ENCODE data around the gene GREB1.

The GREB1 gene

DNA sequence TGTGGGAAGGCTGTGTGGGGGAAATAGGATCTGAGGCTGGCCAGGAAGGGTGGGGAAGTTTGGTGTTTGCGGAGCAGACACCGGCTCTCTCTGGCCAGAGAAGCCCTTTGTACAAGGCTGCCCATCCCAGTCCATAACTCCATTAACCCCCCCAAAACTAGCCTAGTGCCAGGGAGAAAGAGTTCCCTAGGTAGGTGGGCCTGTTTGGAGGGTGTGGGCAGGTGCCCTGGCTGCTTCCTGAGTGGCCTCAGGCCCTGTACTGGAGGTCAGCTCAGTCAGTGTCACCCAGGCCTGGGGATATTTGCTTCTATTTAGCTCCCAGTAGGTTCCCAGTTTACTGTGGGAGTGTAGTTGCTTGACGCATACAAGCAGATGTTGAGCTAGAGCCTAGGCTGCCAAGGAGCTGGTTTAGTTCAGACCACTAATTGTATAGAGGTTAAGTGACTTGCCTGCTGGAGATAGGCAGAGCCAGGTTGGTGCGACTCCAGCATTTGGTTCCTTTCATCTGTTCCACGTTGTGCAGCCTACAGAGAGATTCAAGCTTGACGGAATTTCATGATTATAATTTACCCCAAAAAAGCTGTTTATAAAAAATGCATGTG, 2.9 kb upstream of the GREB1 start (continued):
- no peak for TF ChIP-seq ZNF121 (tag by site-specific recombination; IDR thresholded peaks at IDR 0.05)
- TF ChIP-seq WT1 (tag by site-specific recombination; IDR thresholded peaks at IDR 0.05), result no peak
- TF ChIP-seq, protein P1, sequence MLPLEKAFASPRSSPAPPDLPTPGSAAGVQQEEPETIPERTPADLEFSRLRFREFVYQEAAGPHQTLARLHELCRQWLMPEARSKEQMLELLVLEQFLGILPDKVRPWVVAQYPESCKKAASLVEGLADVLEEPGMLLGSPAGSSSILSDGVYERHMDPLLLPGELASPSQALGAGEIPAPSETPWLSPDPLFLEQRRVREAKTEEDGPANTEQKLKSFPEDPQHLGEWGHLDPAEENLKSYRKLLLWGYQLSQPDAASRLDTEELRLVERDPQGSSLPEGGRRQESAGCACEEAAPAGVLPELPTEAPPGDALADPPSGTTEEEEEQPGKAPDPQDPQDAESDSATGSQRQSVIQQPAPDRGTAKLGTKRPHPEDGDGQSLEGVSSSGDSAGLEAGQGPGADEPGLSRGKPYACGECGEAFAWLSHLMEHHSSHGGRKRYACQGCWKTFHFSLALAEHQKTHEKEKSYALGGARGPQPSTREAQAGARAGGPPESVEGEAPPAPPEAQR (tag by site-specific recombination; IDR thresholded peaks at IDR 0.05), result no peak
- no peak for TF ChIP-seq PBX3 (CRISPR knock-in tag; IDR thresholded peaks at IDR 0.05)
- TF ChIP-seq ZNF146 (tag by site-specific recombination; IDR thresholded peaks at IDR 0.05), result no peak

GRCh38 chr2:11532416-11533055, 1.3 kb upstream of the GREB1 start:
- Histone ChIP-seq H3K9me3 (ENCODE audit: control insufficient read depth, insufficient read depth, low read depth, low read length) (no peaks in the 10 kb centered on the region), H3K27ac (ENCODE audit: extremely low read depth, low read depth, low read length) (no peak overlapping the region), H3K36me3 (ENCODE audit: control insufficient read depth in 2 of 2, insufficient read depth in 1 of 2, low read length in 2 of 2) (no peaks in the 10 kb centered on the region), H3K4me3 (ENCODE audit: low read depth, low read length) (no peak overlapping the region), H3K4me1 (ENCODE audit: control insufficient read depth, insufficient read depth, low read length) (peaks cover 9% of the 10 kb centered on the region; the same call in 1 of the 2 replicates)
- CTCF ChIA-PET, result interaction anchor here (1.1 to 1.5 kb wide), 5 partner anchors 9 to 70 kb away, joined by 3 to 6 read pairs (median 4); no protein-coding TSS in a partner anchor
- TF ChIP-seq ZNF623 (tag by site-specific recombination; IDR thresholded peaks at IDR 0.05) (no peak), ZNF121 (tag by site-specific recombination; IDR thresholded peaks at IDR 0.05) (no peak)
- POLR2A ChIA-PET, result no interaction called here

DNA sequence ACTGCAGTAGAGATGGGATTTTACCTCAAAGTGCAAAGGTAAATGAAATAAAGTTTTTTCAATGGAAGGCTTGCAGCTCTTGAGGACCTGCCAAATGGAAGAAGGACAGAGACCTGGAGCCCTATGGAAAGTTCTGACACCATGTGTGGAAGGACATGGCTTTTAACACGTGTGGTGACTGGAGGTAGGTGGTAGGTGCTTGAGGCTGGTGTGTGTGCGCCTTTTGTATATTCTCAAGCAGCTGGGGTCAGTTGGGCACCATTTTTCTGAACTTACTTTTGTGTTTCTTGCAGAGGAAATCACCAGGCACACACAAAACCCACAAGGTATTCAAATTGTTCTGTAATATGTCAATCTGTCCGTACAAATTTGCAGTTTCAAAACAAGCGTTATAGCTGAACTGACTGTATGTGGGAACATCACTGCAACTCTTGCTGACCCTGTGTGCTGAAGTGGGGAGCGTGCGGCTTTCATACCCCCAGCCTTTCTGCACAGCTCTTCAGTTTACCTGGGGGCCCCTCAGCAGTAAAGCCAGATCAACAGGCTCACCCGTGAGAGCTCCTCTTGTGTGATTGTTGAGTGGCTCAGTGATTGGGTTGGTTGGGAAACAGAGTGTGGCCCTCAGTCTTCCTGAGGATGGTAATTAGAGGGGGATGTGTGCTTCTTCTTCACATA, 363 bp downstream of the GREB1 start:
- H3K4me3 ChIP-seq (ENCODE audit: low read depth, low read length), result no peak overlapping the region
- ChIA-PET CTCF (interaction anchor here (0.6 to 2.3 kb wide), 15 partner anchors 9 to 150 kb away, joined by 3 to 17 read pairs (median 4); no protein-coding TSS in a partner anchor), POLR2A (no interaction called here)
- H3K36me3 ChIP-seq (ENCODE audit: control insufficient read depth in 2 of 2, insufficient read depth in 1 of 2, low read length in 2 of 2), result no peaks in the 10 kb centered on the region
- no peaks in the 10 kb centered on the region for H3K9me3 ChIP-seq (ENCODE audit: control insufficient read depth, insufficient read depth, low read depth, low read length)
- no peak overlapping the region for H3K27ac ChIP-seq (ENCODE audit: extremely low read depth, low read depth, low read length)
- TF ChIP-seq ZNF23 (tag by site-specific recombination; IDR thresholded peaks at IDR 0.05; ENCODE audit: borderline replicate concordance), result no peak
- no peak for TF ChIP-seq ZNF416 (tag by site-specific recombination; IDR thresholded peaks at IDR 0.05)
- TF ChIP-seq ZNF571 (tag by site-specific recombination; IDR thresholded peaks at IDR 0.05), result no peak
- TF ChIP-seq ZNF701 (tag by site-specific recombination; IDR thresholded peaks at IDR 0.05), result no peak
- TF ChIP-seq ZNF19 (tag by site-specific recombination; IDR thresholded peaks at IDR 0.05; ENCODE audit: low read depth), result no peak
- no peak for TF ChIP-seq ZNF548 (tag by site-specific recombination; IDR thresholded peaks at IDR 0.05)
- TF ChIP-seq SCRT1 (tag by site-specific recombination; IDR thresholded peaks at IDR 0.05; ENCODE audit: borderline replicate concordance), result no peak
- no peak for TF ChIP-seq ZNF560 (tag by site-specific recombination; IDR thresholded peaks at IDR 0.05; ENCODE audit: borderline replicate concordance)
- no peak for TF ChIP-seq ZNF350 (tag by site-specific recombination; IDR thresholded peaks at IDR 0.05)
- H3K4me1 ChIP-seq (ENCODE audit: control insufficient read depth, insufficient read depth, low read length), result peaks cover 9% of the 10 kb centered on the region; the same call in 1 of the 2 replicates
